OCI-LY7 (cell line): ENCODE measurements around the gene EEF1A1. TPM values are rescaled to one million over a fixed set of nuclear protein-coding genes. Genes with fewer than 3 reads are reported as not detected.
A peak's percentile ranks its signal among the peaks of the same experiment; 100 is the strongest.

Source experiments
- Bru-seq: library from RNA; stranded (reverse); fragments of 400-500 nt; gene quantifications from one replicate; lab custom pipeline; 2021; lab: Mats Ljungman, UMichigan
- BruChase-seq, 2 experiments: library from RNA; stranded (reverse); fragments of 400-500 nt; gene quantifications; one replicate each; lab custom pipeline; 2021; lab: Mats Ljungman, UMichigan
- BruUV-seq: library from RNA; stranded (reverse); fragments of 400-500 nt; replicated peaks from 2 replicates; lab custom pipeline; 2021; lab: Mats Ljungman, UMichigan
- CTCF ChIA-PET: fragments of 300-600 bp; sonication (Branson Sonifier 250); formaldehyde crosslinking; loops from one replicate; lab custom pipeline; 2022; ENCODE audit warnings: antibody characterized with exemption; ENCODE audit not compliant: unreplicated experiment; lab: Charles Lee
- POLR2A ChIA-PET: fragments of 300-600 bp; sonication (Branson Sonifier 250); formaldehyde crosslinking; loops from one replicate; lab custom pipeline; 2022; ENCODE audit warnings: antibody characterized with exemption; lab: Charles Lee
- DNase-seq: peaks from one replicate; pipeline ENCODE4 v3.0.0-alpha.2; 2015; ENCODE audit warnings: low spot score
- H2AFZ ChIP-seq: fragments of 200-600 bp; sonication (generic), shearing (Covaris generic); 2 replicates; pipeline ENCODE4 v1.6.1; 2014; ENCODE audit warnings: mild to moderate bottlenecking, antibody characterized with exemption, low read length, moderate library complexity
- H3K27ac ChIP-seq: fragments of 200-600 bp; sonication (generic); 2 replicates; pipeline ENCODE4 v1.5.1; 2014; ENCODE audit warnings: mixed run types, low read depth, mild to moderate bottlenecking, moderate library complexity, low read length, inconsistent platforms; ENCODE audit not compliant: poor library complexity, severe bottlenecking
- H3K36me3 ChIP-seq: fragments of 200-600 bp; sonication (generic); 2 replicates; pipeline ENCODE4 v1.6.1; 2014; ENCODE audit warnings: mild to moderate bottlenecking, antibody characterized with exemption, low read length, moderate library complexity, mixed read lengths; ENCODE audit not compliant: insufficient read depth
- H3K4me1 ChIP-seq: fragments of 200-600 bp; sonication (generic); 2 replicates; pipeline ENCODE4 v1.5.1; 2014; ENCODE audit warnings: mild to moderate bottlenecking, low read length; ENCODE audit not compliant: insufficient read depth, poor library complexity, severe bottlenecking
- H3K4me2 ChIP-seq: fragments of 200-600 bp; sonication (generic); 2 replicates; pipeline ENCODE4 v1.6.1; 2014; ENCODE audit warnings: mild to moderate bottlenecking, low read length
- H3K4me3 ChIP-seq: fragments of 200-600 bp; sonication (generic); 2 replicates; pipeline ENCODE4 v1.5.1; 2014; ENCODE audit warnings: mild to moderate bottlenecking, low read depth, low read length; ENCODE audit not compliant: poor library complexity, severe bottlenecking
- H3K79me2 ChIP-seq: fragments of 200-600 bp; sonication (generic); 2 replicates; pipeline ENCODE4 v1.6.1; 2016; ENCODE audit warnings: low read depth, mild to moderate bottlenecking, low read length, moderate library complexity, mixed read lengths; ENCODE audit not compliant: insufficient read depth
- H3K9me2 ChIP-seq: fragments of 200-600 bp; sonication (generic); 2 replicates; pipeline ENCODE4 v1.6.1; 2016; ENCODE audit warnings: mild to moderate bottlenecking, low read length, mixed read lengths; ENCODE audit not compliant: insufficient read depth
- H3K9me3 ChIP-seq: fragments of 200-600 bp; sonication (generic); 2 replicates; pipeline ENCODE4 v1.6.1; 2014; ENCODE audit warnings: mild to moderate bottlenecking, mixed run types, low read length, mixed read lengths
- H4K20me1 ChIP-seq: fragments of 200-600 bp; sonication (generic); 2 replicates; pipeline ENCODE4 v1.6.1; 2014; ENCODE audit warnings: mild to moderate bottlenecking, antibody characterized with exemption, low read length, moderate library complexity, mixed read lengths; ENCODE audit not compliant: insufficient read depth
- CTCF ChIP-seq: fragments of 200-600 bp; sonication (generic); conservative IDR thresholded peaks from 2 replicates; pipeline ENCODE4 v1.5.1; 2014; ENCODE audit warnings: mild to moderate bottlenecking, antibody characterized with exemption, low read length, moderate library complexity, mixed read lengths
- EZH2phosphoT487 ChIP-seq: fragments of 200-600 bp; sonication (generic); IDR thresholded peaks from 2 replicates; pipeline ENCODE4 v1.6.1; 2018; ENCODE audit warnings: low read depth, borderline replicate concordance, mild to moderate bottlenecking, mixed run types, antibody characterized with exemption, low read length, moderate library complexity, mixed read lengths
- intact Hi-C: fragments of 100-400 bp; cut with micrococcal nuclease; formaldehyde crosslinking; loops from one replicate; pipeline ENCODE4 v1.10.0; 2022; ENCODE audit not compliant: unreplicated experiment
- long read RNA-seq: library from polyadenylated mRNA; stranded (forward); transcript quantifications from one replicate; pipeline ENCODE4 v2.0.0, GENCODE V29; 2022
- total RNA-seq, 2 experiments: library from RNA; depleted of rRNA in 1 of 2; stranded (reverse); fragments of >200 nt in 1 of 2; shearing (Covaris generic) in 1 of 2; gene quantifications; 2 replicates each; pipeline ENCODE4 v1.2.3, GENCODE V29; 2014 to 2022

The EEF1A1 gene
- 8,152 and 8,173 TPM in 2 replicates for total RNA-seq (2014; rRNA removed; shearing (Covaris generic))
- total RNA-seq (2022): 8,197 and 8,593 TPM in 2 replicates
- percentile 100 among the genes with signal in this experiment for Bru-seq, nascent RNA
- percentile 100 among the genes with signal in this experiment for BruChase-seq, experiment 1, labeled RNA remaining after a 6-hour chase
- BruChase-seq, experiment 2, labeled RNA remaining after a 2-hour chase: percentile 100 among the genes with signal in this experiment
- long read RNA-seq, full-length matches to known transcripts: 970 of 1,510 reads
- long read RNA-seq, partial matches to known transcripts: 442 of 1,510 reads
- long read RNA-seq, other reads (novel, unspliced or antisense): 98 of 1,510 reads

- TF ChIP-seq EZH2phosphoT487 (no peak), CTCF (no peak)
- H3K4me3 ChIP-seq: peak within 1 kb of the TSS; percentile 99
- peak; percentile 99 for DNase-seq
- intact Hi-C loops: loop anchor here (1.0 to 5.0 kb wide), 5 partner anchors 65 to 1766 kb away; partner anchors contain the start of gene KCNQ5
- H3K4me1 ChIP-seq: peaks cover 33% of the 10 kb centered on the region
- H3K36me3 ChIP-seq: peaks cover 48% of the 10 kb centered on the region
- H3K9me3 ChIP-seq: no peaks in the 10 kb centered on the region
- peak within 1 kb of the TSS; percentile 42; the same call in 1 of the 2 replicates for H2AFZ ChIP-seq
- H3K4me2 ChIP-seq: peak within 1 kb of the TSS; percentile 99
- CTCF ChIA-PET: interaction anchor here (0.6 kb wide), 2 partner anchors 27 to 49 kb away, joined by 5 to 10 read pairs; no protein-coding TSS in a partner anchor
- no TSS peak for BruUV-seq
- peak within 1 kb of the TSS; percentile 97 for H3K27ac ChIP-seq
- H4K20me1 ChIP-seq: peaks cover 19% of the 10 kb centered on the region
- peaks cover 50% of the 10 kb centered on the region; the same call in 1 of the 2 replicates for H3K79me2 ChIP-seq
- POLR2A ChIA-PET: interaction anchor here (0.5 to 3.5 kb wide), 19 partner anchors 8 to 133 kb away, joined by 3 to 33 read pairs (median 4); partner anchors contain the start of genes MTO1 and SLC17A5
- H3K9me2 ChIP-seq: no peaks in the 10 kb centered on the region
Observed at GRCh38 chr6:73520688-73521350, at the start of gene EEF1A1. Gene EEF1A1, minus strand, starts transcription at chr6:73521032. Its CDS starts 1,006 bp downstream, at chr6:73520026.

- Histone ChIP-seq H3K4me1 (no peaks in the 10 kb centered on the region), H3K4me3 (no peak overlapping the region), H3K27ac (no peak overlapping the region), H2AFZ (no peak overlapping the region), H3K9me3 (no peaks in the 10 kb centered on the region), H3K4me2 (no peak overlapping the region), H3K79me2 (no peaks in the 10 kb centered on the region), H4K20me1 (no peaks in the 10 kb centered on the region), H3K9me2 (no peaks in the 10 kb centered on the region), H3K36me3 (no peaks in the 10 kb centered on the region)
- ChIA-PET CTCF (interaction anchor here (0.6 kb wide), 1 partner anchor 48 kb away, joined by 10 read pairs; the partner anchor contains the start of gene EEF1A1), POLR2A (no interaction called here)
- no peak for DNase-seq
- intact Hi-C loops: no loop called here
- no TSS peak for BruUV-seq
- TF ChIP-seq CTCF: no peak
- TF ChIP-seq EZH2phosphoT487: no peak
Observed at GRCh38 chr6:73569121-73569520, 48.3 kb upstream of the EEF1A1 start.
